Activated gamma-delta T cell (primary cell): ENCODE measurements around the gene PEX16.

Source experiments
- DNase-seq: peaks from one replicate; lab custom pipeline; 2025; lab: John Stamatoyannopoulos, UW
- total RNA-seq, 2 donors: gene quantifications; one replicate each; lab custom pipeline; 2026; lab: John Stamatoyannopoulos, UW

The PEX16 gene
- total RNA-seq: 48.9 to 53.9 reads per million in 2 donors

- DNase-seq: peak; percentile 86
These were observed at the start of gene PEX16 for GRCh38 chr11:45917623-45918330. Gene PEX16 (minus strand): TSS chr11:45917877. CDS start chr11:45917811, 66 bp downstream.

- DNase-seq: no peak
These were observed 47.3 kb upstream of the PEX16 start for GRCh38 chr11:45964911-45965389.

DNA sequence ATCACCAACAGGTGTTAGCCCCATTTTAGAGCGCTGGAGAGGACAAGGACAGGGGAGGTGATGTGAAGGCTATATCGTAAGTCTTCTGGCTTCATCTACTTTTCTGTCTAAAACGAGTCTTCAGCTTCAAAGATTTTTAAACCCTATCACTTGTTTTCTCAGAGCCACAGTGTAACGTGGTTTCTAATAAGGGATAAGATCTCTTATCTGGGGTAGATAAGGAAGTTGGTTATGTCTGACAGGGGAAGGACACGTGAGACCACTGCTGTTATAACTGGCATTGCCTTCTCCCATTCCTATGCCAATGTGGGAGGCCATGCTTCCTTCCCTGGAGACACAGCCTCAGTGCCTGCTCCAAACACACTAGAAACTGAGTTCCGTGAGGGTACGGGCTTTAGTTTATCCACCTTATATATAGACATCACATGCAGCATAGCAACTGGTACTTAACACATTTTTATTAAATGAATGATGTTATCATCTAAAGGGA lies 44.1 kb upstream of the PEX16 start:
- DNase-seq: no peak

DNA sequence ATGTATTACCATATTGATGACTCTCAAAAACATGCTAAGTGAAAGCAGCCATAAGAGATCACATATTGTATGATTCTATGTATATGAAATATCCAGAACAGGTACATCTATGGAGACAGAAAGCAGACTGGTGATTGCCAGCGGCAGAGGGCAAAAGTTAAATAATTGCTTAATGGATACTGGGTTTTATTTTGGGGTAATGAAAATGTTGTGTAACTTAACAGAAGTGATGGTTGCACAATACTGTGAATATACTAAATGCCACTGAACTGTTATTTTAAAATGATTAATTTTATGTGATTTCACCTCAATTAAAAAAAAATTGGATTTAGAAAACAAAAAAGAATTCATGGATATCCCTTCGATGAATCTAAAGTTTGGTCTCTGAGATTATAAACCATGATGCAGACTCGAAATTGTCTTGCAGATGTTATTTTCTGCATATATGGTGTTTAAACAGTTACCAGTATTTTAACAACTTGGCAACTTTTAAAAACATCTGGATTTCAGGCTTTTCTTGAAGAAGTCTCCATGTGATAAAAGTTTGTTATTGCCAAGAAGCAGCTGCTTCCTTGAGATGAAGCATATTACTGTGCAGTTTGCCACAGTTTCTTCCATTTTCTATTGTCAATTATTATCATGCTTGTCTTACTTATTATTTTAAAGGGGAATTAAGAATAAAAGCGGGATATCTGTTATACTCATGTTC lies 42.9 kb upstream of the PEX16 start:
- DNase-seq: no peak

DNA sequence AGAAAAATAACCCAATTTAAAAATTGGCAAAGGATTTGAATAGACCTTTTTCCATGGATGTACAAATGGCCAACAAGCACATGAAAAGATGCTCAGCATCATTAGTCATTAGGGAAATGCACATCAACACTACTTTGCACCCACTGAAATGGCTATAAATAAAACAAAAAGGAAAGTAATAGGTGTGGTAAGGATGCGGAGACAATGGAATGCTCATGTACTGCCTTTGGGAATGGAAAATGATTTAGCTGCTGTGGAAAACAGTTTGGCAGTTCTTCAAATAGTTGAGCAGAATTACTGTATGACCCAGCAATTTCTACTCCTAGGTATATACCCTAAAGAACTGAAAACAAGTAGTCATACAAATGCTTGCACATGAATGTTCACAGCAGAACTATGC lies 42.2 kb upstream of the PEX16 start:
- DNase-seq: no peak

GRCh38 chr11:45949992-45950407 lies 32.3 kb upstream of the PEX16 start:
- no peak for DNase-seq

- no peak for DNase-seq
These were observed 30.7 kb upstream of the PEX16 start for GRCh38 chr11:45948356-45948755.

DNA sequence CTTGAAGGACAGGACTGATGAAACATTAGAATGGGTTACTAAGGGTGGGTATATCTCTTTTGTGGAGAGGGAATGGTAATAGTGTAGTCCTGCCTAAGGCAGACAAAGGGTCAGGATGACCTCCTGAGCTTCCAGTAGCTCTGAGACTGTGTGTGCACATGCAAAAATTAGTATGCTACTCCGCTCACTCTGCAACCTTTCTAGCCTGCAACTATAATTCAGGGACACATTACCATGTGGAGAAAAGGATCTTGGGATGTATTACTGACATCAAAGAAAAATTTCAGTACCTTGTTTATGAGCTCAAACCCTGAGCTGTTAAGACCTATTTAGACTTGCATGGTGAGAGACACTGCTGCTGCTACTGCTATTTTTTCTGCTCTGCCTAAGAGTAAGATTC lies 30.2 kb upstream of the PEX16 start:
- DNase-seq: no peak

- no peak for DNase-seq
These were observed 27.8 kb upstream of the PEX16 start for GRCh38 chr11:45945397-45945999.

GRCh38 chr11:45942381-45942780 lies 24.7 kb upstream of the PEX16 start:
- DNase-seq: no peak

GRCh38 chr11:45941285-45941684 lies 23.6 kb upstream of the PEX16 start:
- DNase-seq: no peak

DNA sequence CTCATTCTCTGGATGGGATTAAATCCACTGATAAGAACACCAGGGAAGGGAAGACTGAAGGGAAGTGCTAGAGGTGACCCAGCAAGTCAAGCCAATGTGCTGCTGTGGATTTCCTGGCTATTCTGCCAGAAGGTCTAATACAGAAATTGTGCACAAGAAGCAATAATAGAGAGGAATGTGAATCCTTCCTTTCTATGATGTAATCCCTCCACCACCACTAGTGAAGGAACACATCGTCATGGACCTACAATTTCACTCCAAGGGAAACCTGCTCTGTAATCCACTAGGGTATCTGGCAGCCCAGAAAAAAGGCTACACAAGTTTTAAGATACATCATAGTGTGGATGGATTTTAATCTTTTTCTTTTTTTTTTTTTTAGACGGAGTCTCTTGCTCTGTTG lies 22.2 kb upstream of the PEX16 start:
- DNase-seq: no peak

DNA sequence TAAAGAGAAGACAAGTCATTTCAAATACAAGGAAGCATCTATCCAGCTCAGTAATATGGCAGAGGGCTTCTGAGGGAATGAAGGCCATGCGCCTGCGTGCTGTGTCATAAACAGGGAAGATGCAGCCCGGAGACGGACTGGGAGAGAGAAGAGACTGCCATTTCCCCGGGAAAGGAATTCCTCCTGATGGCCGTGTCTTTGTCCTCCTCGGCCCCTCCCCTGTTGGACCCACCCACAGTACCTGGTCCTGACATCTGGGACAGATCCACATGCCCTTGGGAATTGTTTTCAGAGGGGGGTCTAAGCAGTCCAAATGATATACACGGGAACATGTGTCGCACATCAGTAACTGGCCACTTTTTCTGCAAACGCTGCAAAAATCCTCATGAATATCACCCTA lies 20.2 kb upstream of the PEX16 start:
- no peak for DNase-seq

DNA sequence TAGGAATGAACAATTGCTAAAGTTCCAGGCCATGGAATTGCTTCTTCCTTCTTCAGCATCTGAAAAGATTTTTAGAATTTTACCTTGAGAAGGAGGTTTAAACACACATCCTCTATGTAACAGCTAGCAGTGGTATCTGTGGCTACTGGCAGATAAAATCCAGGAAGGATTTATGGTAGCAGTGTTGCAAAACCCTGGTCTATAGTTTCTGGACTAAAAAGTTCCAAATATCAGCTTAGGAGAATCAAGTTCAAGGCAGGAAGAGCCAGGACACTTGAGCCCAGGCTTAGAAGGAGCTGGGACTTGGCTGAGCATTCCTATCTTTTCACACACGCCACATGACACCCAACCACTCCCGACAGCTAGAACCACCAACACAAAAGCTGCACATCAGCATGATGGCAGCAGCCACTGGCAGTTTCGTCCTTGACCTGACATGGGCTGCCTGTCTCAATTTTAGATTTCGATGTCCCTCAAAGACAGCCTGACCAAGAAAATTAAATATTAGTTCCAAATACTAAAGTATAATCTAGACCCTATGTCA lies 18.9 kb upstream of the PEX16 start:
- DNase-seq: no peak

DNA sequence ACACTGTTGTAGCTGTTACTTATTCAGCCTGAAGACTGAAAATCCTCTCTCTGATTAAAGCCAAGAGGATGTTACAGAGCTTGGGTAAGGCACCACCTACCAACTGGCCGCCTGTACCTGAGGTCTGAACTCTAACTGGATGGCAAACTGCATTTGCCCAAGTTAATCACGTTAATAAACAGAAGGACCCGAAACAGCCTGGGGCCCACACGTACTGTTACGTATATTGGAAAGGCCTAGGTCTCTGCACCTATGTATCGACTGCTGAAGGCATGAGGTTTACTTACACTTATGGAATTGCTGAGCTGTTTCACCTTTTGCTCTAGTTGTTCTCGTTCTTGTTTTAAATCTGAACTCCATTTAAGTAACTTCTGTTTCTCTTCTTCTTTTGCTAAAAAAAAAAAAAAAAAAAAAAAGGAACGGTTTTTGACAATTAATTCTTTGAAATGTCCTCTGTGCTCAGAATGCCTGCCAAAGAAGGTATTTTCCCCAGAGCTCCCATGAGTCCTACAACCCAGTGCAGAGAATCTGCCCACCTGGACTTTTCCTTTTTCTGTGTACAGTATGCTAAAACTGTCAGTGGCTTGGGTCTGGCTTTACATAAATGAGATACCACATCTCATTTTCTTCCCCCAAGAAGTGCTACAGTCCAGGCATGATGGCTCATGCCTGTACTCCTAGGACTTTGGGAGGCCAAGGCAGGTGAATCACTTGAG lies 17.8 kb upstream of the PEX16 start:
- no peak for DNase-seq

GRCh38 chr11:45934580-45935318 lies 17.1 kb upstream of the PEX16 start:
- no peak for DNase-seq

DNA sequence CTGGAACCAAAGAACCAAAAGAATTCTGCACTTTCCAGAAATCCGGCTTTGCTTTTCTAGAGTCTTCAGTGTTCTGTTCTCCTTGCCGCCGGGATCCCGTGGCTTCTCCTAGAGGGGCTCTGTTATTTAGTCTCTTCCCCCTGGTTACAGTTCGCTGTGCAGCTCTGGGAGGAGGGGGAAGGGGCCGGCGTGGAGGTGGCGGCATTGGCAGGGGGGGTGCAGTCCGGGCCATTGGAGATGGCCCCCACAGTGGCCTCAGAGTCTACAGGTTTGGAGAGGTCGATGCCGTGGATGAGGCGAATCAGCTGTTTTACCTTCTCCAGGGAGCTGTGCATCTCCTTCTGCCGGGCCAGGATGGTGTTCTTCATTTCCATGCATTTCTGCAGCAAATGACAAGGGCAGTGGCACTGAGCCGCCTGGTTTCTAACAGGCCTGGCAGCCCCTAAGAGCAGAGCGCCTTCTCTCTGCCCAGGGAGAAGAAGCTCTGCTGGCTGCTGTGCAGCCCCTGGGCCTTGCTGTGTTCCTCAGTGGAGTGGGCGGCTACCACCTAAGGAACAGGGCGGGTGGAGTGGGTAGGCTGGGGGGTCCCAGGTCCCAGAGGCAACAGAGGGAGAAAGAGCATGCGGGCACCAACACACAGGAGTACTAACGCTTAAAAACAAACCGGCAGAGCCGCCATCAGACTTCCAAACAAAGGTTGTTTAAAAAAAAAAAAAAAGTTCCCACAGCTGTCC lies 16.3 kb upstream of the PEX16 start:
- DNase-seq: no peak

- no peak for DNase-seq
These were observed 15.6 kb upstream of the PEX16 start for GRCh38 chr11:45933131-45933831.

DNA sequence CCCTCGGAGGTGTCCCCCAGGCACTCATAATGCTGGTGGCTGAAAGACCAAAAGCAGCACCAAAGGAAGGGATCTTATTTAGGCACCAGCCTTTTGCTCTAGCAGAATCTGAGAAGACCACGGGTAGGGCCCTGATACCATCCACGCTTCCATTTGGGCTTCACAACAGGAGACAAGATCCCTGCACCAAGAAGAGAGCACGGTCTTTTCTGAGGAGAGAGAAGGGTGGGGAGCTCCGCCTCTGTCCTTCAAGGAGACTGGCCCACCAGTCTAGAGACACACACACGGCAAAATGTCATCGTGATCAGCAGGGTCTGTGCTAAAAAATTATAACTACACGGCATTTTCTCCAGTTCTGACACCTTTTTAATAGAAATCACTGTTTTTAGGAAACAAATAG lies 14.5 kb upstream of the PEX16 start:
- DNase-seq: no peak

DNA sequence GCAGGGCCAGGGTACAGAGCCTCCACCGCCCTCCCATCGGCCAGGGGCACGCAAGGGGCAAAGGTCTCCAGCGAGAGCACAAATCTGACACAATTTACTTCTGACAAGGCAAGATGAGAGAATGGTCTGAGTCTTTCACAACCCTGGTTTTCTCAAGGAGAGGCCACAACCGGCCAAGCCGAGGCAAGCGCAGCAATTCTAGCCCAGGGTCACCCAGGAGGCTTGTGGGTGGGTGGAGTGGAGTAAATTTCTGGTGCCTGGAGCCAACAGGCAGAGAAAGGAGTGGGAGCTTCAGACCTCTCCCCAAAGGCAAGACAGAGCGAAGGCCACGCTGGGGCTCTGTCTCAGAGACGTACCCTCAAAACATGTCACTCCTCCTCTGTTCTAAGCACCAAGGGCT lies 14.1 kb upstream of the PEX16 start:
- DNase-seq: no peak
